Measurements from ENCODE around the gene POLN.

GRCh38 chr4:2073808-2074481, 168.0 kb downstream of the POLN start:
- no peak for TF ChIP-seq CTCF (IDR thresholded peaks at IDR 0.05)
- TF ChIP-seq POLR2A (IDR thresholded peaks at IDR 0.05) = no peak
